ENCODE results near the gene TAMALIN.
A peak's percentile ranks its signal among the peaks of the same experiment; 100 is the strongest.

The TAMALIN gene

DNA sequence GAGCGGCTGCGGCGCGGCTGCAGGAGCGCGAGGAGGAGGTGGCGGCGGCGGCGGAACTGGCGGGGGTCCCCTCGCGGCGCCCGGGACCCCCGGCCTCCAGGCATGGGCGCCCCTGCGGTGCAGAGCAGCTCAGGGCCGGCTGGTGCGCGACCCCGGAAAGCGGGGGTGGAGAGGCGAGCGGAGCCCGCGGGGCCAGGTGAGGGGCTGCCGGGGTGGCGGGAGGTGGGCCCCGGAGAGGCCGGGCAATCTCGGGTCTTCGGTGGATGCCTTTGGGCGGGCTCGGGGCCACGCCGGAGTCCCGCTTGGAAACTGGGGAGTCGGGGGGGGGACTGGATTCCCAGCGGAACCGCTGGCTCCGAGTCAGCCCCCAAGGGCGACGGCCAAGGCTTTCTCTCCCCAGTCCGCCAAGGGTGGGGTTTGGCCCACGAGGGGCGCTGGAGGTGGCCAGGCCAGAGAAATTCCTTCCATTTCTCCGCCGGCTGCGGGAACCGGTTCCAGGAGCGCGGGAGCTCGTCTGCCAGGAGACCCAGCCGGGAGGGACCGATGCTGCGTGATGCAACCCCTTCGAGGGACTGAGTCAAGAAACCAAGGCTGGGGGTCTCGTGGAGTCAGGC is 30.6 kb downstream of the TAMALIN start:
- DNase-seq: no peak

DNA sequence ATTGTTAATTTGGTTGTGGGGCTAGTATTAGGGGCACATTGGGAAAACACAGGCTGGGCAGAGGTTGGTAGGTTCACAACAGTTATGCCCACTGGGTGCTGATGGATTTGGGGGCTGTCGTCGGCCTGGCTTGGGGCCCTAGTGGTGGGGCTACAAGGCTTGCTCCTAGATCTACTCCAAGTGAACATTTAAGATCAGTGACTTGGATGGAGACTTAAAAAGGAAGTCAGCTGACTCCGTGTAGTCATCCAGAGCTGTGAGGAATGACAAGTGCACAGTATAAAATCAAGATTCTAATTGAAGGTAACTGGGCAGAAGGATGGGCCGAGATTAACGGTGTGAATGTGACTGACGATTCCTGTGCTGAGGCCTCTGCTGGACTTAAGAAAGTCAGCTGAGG is 31.7 kb downstream of the TAMALIN start:
- no peak for DNase-seq

DNA sequence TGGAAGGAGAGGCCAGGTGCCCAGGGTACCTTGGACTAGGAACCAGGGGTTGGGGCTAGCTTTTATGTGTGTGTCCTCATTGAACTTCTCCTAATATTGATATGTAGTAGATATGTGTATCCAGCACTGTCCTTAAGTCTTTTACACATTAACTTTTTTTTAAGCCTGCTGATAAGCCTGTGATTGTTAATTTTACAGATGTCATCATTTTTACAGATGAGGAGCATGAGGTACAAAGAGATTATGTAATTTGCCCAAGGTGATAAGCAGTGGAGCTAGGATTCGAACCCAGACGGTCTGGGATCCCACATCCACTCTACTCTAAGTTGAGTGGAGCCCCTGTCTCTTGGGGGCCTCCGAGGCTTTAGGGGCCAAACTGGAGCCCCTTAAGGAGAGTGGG is 34.3 kb downstream of the TAMALIN start:
- DNase-seq: no peak

DNA sequence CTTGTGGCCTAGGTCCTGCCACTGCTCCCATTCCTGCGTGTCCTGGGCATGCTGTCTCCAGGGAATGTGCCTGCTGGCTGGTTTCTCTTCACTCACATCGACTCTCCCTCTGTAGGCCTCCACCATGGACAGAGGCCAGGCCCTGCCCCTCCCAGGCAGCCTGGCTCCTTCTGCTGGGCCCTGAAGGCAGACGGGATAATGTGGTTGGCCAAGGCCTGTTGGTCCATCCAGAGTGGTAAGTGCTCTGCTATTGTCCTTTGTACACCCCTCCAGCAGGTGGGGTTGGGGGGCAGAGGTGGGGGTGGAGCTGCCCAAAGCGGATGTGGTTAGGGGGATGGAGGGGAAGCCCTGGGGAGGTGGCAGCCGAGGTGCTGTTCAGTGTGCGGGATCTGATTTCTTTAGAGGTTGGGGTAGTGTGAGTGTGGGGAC is 35.0 kb downstream of the TAMALIN start:
- DNase-seq: no peak

DNA sequence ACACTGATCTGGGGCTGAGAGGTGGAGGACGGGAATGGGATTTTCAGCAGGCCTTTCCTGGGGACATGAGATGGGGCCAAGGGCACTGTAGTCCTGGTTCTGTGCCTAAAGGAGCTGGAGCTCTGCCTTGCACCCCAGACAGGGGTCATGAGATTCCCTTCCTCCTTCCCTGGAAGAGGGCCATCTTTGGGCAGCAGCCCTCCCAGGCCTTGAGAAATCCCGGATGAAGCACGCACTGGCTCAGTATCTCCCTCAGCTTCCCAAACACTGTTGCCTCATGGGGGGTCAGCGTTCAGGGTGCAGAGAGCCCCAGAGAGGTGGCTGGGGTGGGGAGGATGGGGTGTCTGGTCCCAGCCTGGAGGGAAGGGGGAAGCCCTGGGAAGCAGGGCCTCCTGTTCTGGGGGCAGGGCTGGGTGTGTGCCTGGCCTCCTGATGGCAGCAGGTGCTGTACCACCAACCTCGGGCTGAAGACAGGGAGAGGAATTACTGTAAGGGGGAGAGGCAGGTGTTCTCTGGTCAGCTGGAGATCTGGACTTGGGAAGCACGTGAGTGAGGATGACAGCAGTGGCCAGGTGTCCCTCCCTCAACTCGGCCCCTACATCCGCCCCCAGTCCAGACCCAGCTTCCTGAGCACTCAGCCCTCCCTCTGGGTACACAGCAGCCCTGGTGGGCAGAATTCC is 36.1 kb downstream of the TAMALIN start:
- no peak for DNase-seq

DNA sequence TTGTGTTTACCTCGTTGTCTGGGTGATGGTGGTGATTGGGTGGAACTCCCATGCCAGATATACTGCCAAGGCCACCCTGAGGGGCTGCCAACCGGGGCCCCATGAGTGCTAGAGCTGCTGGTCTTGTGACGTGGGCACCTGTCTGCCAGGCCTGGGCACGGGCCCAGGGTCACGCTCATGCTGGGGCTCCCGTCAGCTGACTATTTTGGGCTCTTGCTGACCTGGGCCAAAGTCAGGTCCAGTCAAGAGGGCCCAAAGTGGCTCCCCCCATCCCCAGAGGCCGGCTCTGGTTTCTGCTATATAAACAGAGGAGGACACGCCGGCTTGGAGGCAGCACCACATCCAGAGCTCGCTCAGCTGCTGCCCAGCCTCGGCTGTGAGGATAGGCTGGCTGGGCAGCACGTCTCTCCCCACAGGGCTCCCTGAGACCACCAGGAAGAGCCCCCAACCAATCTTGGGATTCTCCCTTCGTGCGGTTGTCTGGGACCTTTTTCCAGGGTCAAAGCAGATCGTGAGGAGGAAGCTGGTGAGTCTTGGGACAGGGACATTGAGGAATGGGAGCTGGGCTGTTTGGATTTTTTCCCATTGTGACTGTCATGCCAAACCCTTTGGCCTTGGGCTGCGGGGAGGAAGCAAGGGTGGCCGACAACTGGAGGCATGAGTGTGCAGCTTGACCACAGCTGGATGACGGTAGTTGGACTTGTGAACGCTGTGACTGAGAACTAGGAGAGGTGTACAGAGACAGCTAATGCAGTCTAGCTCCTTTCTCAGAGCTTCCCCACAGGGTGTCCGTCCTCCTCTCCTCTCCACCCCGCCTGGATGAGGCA is 36.9 kb downstream of the TAMALIN start:
- DNase-seq: no peak

DNA sequence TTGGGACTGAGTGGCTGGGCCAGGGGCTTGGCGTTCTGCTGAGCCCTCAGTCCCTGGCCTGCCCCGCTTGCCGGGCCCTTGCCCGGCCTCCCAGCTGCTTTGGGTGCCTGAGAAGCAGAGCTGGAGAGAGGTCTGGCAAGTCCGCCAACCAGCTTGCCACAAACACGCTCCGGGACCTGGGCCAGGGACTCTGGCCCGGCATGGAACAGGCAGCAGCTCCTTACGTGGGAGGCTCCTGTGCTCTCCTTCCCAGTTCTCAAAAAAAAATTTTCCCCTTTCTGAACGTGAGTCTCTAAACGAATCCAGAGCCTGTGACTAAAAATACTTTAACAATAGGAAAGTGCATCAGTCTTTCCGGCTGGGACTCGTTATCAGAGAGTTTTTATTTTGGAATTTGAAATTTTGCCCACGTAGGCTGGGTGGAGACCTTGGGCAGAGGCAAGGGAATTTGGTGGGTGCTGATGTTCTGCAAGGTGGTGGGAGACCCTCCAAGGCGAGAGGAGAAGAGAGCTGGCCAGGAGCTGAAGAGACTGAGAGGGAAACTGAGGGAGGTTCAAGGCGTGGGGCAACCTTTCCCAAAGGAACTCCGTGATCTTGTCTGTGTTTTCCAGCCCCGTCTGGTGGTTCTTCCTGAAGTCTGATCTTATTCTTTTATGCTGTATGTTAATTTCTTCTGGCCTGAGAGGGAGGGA is 37.7 kb downstream of the TAMALIN start:
- DNase-seq: no peak

DNA sequence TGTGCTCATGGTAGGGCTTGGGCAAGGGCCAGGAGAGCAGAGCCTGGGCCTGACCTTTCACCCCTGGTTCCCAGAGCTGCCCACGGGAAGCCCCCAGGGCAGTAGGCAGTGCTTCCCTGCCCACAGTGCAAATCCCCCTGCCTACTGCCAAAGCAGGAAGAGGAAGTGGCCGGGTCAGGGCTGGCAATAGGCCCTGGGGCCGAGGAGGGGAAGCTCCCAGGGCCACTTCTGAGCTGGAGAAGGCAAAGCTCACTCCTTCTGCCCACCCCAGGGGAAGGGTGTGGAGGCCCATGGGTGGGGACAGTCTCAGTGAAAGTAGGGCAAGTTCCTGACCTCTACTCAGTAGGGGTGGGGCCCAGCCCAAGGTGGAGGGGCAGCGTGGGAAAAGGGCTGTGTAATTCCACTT is 39.1 kb downstream of the TAMALIN start:
- DNase-seq: no peak

DNA sequence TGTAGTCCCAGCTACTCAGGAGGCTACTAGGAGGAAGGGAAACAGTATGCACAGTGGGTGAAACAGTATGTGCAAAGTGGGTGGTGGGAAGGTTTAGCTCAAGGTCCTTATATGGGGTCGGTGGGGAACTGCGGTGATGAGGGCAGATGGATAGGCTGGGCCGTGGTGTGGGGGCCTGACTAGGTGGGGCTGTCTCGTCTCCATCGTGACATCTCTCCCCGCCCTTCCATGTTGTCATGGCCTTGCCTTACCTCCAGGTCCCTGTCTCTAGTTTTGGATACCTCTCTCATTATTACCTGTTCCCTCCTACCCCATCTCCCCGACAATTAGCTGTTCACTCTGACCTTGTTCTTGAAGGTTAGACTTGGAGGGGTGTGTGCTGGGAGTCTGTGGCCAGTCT is 40.1 kb downstream of the TAMALIN start:
- no peak for DNase-seq

DNA sequence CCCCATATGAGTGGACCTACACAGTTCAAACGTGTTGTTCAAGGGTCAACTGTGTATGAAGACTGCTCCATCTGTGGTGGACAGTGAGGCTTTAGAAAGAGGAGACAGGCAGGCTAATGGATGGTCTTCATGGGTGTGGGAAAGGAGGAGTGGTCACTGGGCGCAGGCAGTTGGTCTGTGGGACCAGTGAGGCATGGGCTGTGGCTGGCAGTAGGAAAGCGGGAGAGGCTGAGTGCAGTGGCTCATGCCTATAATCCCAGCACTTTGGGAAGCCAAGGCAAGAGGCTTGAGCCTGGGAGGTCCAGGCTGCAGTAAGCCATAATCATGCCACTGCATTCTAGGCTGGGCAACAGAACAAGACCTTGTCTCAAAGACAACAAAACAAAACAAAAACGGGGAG is 42.5 kb downstream of the TAMALIN start:
- no peak for DNase-seq

DNA sequence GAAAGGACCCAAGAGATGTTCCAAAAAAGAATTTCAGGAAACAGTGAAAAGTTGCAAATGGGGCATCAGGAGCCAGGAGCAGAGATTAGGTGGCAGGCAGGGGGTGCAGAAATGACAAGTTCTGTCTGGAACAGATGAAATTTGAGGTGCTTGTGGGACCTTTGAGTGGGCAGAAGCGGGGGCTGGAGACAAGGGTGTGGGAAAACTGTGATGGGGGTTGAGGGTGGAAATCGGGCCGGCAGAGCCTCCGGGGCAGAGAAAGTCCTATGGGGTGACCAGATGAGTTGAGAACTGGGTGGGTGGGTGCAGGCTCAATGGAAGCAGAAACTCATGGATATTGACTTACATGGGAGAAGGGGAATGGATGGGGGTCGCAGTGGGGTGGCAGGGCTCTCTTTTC is 42.9 kb downstream of the TAMALIN start:
- no peak for DNase-seq

DNA sequence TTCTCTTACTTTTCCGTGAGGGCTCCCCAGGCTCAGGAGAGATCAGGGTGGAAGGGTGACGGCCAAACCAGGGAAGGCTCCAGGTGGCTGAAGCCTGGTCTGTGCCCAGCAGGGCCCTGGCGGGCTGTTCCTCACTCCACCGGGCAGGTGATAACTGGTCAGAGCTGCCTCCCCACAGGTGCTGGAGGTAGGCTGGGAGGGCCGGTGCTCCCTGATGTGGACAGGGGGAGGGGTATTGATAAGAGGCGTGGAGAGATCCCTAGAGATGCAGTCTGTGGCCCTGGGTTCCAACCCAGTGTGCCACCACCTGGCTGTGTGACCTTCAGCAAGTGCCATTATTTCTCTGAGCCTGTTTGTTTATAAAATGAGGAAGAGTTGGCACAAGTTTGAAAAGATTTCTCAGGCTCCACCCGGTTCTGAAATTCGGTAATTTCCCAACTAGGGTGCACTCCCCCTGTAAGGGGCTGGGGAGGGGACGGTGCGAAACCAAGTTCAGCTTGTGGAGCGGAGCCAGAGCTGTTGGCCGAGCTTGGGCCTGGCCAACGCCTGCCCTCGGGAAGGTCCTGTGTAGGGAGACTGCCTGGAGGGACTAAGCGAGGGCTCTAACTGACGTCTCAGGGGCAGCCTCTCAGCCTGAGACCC is 43.5 kb downstream of the TAMALIN start:
- no peak for DNase-seq

DNA sequence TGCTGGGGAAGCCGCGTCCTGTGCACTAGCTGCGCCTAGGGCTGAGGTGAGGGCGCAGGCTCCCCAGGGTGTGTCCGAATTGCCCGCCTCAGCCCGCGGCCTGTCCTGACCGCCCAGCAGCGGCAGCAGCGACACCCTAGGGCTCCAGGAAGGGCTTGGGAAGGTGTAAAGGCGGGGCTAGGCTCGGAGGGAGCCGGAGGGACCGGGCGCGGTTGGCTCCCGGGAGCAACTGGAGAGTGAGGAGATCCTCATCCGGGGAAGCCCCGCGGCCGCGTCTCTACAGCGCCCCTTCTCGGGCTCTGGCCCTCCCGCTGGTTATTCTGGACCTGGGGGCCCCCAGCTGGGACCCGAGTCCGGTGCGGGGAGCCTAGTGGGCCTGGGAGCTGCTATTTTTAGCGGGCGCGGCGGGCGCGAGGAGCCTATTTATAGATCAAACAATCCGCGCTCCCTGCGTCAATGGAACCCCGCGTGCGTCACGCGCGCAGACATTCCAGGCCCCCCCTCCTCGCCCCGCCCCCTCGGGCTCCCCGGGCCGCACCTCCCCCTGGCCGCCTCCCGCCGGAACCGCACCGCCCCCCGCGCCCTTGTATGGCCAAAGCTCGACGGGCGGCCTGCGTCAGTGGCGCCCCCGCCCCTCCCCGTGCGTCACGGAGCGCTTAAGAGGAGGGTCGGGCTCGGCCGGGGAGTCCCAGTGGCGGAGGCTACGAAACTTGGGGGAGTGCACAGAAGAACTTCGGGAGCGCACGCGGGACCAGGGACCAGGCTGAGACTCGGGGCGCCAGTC is 44.2 kb downstream of the TAMALIN start, which contains the start of gene NR4A1:
NR4A1 (plus strand) TSS at position 685 of the 784 bp plus-strand sequence. CDS start 2,887 bp downstream, outside the sequence.
- peak; percentile 39 to 81 for DNase-seq

DNA sequence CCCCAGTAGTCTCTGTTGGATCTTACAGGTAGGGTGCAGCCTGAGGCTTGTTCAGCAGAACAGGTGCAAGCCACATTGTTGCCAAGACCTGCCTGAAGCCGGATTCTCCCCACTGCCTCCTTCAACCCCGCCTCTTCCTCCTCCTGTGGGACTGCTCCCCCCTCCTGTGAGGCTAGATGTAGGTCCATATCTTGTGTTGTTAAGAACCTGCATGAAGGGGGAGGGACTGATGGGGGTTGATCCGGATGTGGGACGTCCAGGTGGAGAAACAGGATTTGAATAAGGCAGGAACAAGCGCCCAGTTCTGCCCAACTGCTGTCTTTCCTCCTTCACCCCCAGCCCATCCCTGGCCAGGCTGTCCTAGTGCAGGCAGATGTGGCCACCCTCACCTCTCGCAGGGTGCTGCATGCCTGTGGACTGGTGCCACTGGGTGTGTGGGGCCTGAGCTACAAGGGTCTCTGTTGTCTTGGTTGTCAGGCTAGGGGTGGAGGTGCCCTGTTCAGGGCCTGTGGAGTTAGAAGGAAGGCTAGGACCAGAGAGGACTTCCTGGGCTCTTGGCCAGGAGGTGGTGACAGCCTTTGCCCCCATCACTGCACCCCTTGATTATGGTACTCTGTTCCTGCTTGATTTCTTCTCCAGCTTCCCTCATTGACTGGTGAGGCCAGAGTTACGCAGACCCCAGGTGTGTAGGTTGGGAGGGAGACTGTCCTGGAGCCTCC is 45.9 kb downstream of the TAMALIN start:
- DNase-seq: no peak

DNA sequence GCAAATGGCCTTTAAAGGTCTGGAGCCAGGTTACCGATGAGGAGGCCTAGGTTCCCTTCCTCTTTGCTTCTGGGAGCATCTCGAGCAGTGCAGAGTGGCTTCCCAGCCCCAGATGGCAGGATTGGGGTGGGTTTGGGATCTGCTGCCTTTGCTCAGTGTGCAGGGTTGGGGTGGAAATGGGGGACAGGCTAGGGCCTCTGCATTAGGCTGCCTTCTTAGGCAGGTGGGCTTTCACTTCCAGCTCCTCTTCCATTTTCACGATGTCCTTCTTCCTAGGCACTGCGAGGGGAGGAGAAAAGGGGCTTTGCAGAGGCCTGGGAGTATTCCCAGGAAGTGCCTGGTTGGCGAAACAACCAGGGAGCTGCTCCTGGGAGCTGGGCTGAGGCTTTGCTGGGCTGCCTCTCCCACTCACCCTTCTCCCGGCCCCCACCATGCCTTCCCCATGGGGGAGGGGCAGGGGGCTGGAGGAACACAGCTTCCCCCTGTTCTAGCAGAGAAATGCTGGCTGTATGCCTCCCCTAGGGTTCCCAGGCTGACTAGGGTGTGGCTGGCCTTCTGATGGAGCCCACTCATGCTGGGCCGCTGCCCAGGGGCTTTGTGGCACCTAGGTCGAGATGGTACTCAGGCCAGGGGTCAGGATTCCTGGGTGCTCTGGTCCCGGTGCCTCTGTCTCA is 46.9 kb downstream of the TAMALIN start:
- DNase-seq: no peak

DNA sequence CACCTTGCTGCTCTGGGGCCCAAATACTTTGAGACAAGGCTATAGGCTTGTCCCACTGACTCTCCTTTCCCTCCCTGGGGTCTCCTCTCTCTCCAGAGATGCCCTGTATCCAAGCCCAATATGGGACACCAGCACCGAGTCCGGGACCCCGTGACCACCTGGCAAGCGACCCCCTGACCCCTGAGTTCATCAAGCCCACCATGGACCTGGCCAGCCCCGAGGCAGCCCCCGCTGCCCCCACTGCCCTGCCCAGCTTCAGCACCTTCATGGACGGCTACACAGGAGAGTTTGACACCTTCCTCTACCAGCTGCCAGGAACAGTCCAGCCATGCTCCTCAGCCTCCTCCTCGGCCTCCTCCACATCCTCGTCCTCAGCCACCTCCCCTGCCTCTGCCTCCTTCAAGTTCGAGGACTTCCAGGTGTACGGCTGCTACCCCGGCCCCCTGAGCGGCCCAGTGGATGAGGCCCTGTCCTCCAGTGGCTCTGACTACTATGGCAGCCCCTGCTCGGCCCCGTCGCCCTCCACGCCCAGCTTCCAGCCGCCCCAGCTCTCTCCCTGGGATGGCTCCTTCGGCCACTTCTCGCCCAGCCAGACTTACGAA is 47.6 kb downstream of the TAMALIN start:
- no peak for DNase-seq

DNA sequence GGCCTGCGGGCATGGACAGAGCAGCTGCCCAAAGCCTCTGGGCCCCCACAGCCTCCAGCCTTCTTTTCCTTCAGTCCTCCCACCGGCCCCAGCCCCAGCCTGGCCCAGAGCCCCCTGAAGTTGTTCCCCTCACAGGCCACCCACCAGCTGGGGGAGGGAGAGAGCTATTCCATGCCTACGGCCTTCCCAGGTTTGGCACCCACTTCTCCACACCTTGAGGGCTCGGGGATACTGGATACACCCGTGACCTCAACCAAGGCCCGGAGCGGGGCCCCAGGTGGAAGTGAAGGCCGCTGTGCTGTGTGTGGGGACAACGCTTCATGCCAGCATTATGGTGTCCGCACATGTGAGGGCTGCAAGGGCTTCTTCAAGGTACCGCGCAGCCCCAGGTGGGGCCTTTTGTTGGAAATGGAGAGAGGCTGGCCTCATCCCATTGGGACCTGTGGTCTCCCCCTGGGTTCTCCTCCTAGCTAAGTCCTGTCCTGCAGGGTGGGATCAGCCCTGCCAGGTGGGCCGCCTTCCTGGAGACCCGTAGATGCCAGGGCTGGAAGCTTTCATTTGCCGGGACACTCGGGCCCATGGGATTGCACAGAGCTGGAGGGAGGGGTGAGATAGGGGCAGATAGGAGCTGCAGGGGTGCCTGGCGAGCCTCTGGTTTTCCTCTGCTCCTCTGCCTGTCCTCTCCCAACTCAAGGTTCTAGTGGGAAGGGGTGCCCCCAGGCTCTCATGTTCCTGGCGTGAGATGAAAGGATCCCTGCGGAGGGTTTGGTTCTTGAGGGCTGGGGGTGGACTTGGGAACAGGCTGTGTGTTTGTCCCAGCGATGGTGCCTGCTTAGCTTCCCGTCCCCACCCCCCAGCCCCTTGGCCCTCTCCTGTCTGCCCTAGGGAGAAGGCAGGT is 48.3 kb downstream of the TAMALIN start:
- no peak for DNase-seq

DNA sequence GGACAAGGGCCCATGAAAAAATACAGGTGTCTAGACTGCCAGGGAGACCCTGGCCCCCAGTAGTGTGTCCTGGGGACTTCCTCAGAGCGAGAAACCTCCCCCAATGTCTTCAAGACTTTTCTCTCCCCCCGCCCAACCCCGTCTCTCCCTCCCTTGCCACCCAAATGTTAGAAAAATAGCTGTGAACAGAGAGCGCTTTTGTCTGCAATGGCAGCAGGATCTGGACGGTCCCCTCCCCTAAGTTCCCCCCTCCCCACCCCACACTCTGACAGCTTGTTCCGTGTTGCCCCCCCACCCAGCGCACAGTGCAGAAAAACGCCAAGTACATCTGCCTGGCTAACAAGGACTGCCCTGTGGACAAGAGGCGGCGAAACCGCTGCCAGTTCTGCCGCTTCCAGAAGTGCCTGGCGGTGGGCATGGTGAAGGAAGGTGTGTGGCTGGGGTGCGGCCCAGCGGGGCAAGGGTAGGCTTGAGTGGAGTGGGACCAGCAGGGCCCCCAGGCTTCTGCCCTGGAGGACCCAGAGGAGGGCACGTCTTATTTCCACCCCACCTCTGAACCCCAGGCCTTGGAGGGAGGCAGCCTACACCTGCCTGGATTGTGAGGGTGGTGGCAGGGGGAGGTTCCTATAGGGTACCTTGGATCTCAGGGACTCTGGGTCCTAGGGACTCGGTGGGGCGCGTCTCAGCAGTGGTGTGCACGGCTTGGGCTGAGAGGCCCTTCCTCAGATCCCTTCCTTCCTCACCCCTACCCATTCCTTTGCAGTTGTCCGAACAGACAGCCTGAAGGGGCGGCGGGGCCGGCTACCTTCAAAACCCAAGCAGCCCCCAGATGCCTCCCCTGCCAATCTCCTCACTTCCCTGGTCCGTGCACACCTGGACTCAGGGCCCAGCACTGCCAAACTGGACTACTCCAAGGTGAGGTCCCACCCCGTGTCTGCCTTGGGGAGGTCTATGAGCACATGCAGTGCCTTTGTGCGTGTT is 49.3 kb downstream of the TAMALIN start:
- DNase-seq: no peak
